ENCODE measurements around the gene CXCL6.

DNA sequence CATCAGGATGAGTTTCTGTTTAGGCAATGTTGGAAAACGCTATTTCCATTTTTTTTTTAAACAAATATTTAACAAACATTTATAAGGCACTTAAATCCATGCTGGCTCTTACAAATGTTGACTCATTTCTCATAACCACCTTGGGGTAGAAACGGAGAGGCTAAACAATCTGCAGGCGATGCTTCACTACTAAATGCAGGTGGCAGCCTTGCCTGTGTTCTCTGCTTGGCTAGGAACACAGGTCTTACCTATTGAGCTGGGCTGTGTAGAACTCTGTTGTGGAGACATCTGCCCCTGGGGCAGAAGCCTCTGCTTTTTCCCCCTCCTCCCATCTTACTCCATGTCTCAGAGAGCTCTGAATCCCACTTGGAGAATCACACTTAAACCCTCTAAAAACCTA is 31.3 kb downstream of the CXCL6 start:
- TF ChIP-seq, protein P1, sequence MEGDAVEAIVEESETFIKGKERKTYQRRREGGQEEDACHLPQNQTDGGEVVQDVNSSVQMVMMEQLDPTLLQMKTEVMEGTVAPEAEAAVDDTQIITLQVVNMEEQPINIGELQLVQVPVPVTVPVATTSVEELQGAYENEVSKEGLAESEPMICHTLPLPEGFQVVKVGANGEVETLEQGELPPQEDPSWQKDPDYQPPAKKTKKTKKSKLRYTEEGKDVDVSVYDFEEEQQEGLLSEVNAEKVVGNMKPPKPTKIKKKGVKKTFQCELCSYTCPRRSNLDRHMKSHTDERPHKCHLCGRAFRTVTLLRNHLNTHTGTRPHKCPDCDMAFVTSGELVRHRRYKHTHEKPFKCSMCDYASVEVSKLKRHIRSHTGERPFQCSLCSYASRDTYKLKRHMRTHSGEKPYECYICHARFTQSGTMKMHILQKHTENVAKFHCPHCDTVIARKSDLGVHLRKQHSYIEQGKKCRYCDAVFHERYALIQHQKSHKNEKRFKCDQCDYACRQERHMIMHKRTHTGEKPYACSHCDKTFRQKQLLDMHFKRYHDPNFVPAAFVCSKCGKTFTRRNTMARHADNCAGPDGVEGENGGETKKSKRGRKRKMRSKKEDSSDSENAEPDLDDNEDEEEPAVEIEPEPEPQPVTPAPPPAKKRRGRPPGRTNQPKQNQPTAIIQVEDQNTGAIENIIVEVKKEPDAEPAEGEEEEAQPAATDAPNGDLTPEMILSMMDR (conservative IDR thresholded peaks at IDR 0.05; ENCODE audit: low read depth, low read length) = peak; percentile 65
- no peak for TF ChIP-seq EZH2 (IDR thresholded peaks at IDR 0.05; ENCODE audit: low read length, unreplicated experiment)

Data from PC-3 (cell line).